Mesangial cell (primary cell): Measurements from ENCODE around the gene ARMCX5. TPM values are rescaled to one million over a fixed set of nuclear protein-coding genes. Genes with fewer than 3 reads are reported as not detected.

Experiments used
- total RNA-seq: library from RNA; depleted of rRNA; stranded (reverse); fragments of >200 nt; gene quantifications from 2 replicates; pipeline ENCODE4 v1.2.3, GENCODE V29; 2015

ARMCX5 gene
- total RNA-seq, result 12.5 and 13.1 TPM in 2 replicates

DNA sequence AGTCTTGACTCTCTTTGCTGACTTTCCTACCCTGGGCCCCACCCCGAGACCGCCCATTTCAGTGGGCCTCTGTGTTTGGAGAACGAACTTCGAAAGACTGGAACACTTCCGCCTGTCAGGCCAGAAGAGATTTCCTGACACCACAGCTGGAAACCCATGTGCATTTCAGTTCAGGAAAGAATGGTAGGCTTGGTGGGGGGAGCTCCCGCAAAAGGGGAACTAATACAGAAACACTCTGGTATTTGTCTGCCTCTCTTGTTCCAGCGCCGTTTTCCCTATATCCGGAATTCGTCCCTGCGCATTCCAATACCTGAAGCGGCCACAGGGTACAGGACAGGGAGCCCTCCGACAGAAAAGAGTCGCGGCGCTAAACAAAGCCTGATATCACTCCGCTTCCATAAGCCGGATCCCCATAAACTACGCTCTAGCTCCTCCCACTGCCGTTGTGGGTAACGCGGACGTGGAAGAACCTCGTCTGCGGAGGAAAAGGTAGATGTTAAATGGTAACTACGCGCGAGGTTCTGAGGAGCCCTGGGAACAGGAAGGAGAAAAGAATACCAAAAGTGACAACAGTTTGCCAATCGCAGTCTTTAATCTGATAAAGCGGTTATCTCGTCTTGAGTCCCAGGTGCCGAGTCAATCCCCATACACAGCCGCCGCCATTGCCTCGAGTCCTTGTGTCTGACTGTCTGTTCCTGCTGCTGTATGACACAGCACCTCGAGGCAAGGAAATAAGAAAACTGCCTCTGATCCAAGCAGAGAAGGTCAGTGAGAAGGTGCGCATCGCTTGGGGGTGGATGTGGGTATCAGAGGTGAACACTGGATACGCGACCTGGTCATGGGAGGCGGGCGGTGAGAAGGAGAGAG lies at the start of gene ARMCX5:
Gene ARMCX5, plus strand, starts transcription at position 432 of the 867 bp plus-strand sequence. CDS start 2,627 bp downstream, outside the sequence.

GRCh38 chrX:102651242-102652011 lies 52.1 kb downstream of the ARMCX5 start, which contains the start of gene GPRASP1:
GPRASP1 (plus strand) TSS chrX:102651483; CDS start chrX:102653914, 2,431 bp downstream.

Other genes with a start within 250 kb of the ARMCX5 start
- gene NXF2B, start 159.5 kb upstream of the ARMCX5 start, total RNA-seq, result not detected in 2 replicates
- not detected in 2 replicates for gene TCP11X2, start 127.7 kb upstream of the ARMCX5 start, total RNA-seq
- 5.3 and 19.9 TPM in 2 replicates for gene TMSB15A, start 82.8 kb upstream of the ARMCX5 start, total RNA-seq
- 0.33 and 0.38 TPM in 2 replicates for gene GPRASP1, start 52.0 kb downstream of the ARMCX5 start, total RNA-seq
- gene GPRASP2, start 112.9 kb downstream of the ARMCX5 start, total RNA-seq, result 5.4 and 9.0 TPM in 2 replicates
- gene GPRASP3, start 121.2 kb downstream of the ARMCX5 start, total RNA-seq, result 1.3 and 1.8 TPM in 2 replicates